Cardiac muscle cell (in vitro differentiated cells and primary cell): ENCODE data around the gene SAMD4B. TPM values are rescaled to one million over a fixed set of nuclear protein-coding genes. Genes with fewer than 3 reads are reported as not detected.

ENCODE experiments used
- DNase-seq, 2 donors: peaks; one replicate each; pipeline versions ENCODE4 v3.0.0 to v3.0.0-alpha.2; 2010 to 2017; ENCODE audit warnings: low read depth in 1 of 2, low spot score in 1 of 2
- H3K27ac ChIP-seq: fragments of 200-600 bp; sonication (generic); 2 replicates; pipeline ENCODE4 v1.5.1; 2016
- H3K27me3 ChIP-seq: fragments of 200-600 bp; sonication (generic); 2 replicates; pipeline ENCODE4 v1.6.0; 2016; ENCODE audit warnings: control low read depth
- H3K36me3 ChIP-seq: fragments of 200-600 bp; sonication (generic); 2 replicates; pipeline ENCODE4 v1.5.1; 2016; ENCODE audit warnings: control low read depth
- H3K4me1 ChIP-seq: fragments of 200-600 bp; sonication (generic); 2 replicates; pipeline ENCODE4 v1.8.1; 2017; ENCODE audit warnings: low read depth, mild to moderate bottlenecking, mixed run types
- H3K4me3 ChIP-seq: fragments of 200-600 bp; sonication (generic); 2 replicates; pipeline ENCODE4 v1.5.1; 2016; ENCODE audit warnings: mild to moderate bottlenecking
- H3K9me3 ChIP-seq: fragments of 200-600 bp; sonication (generic); 2 replicates; pipeline ENCODE4 v1.5.1; 2017; ENCODE audit warnings: low read depth, mild to moderate bottlenecking, control low read depth
- CTCF ChIP-seq: IDR thresholded peaks from 2 replicates; pipeline ENCODE4 v1.5.1; 2012; ENCODE audit warnings: low read depth, mild to moderate bottlenecking, low read length
- polyA plus RNA-seq: library from polyadenylated mRNA; unstranded; fragments of >200 nt; fragmentation: Nextera tagmentation; extraction: Ambion mirVana; gene quantifications from 2 replicates; pipeline ENCODE4 v1.2.1, GENCODE V29; 2016
- total RNA-seq: library from RNA; depleted of rRNA; stranded (reverse); fragments of >200 nt; gene quantifications from 2 replicates; pipeline ENCODE4 v1.2.3, GENCODE V29; 2016

The SAMD4B gene
- total RNA-seq (158 and 183 TPM in 2 replicates), polyA plus RNA-seq (120 and 139 TPM in 2 replicates)

DNA sequence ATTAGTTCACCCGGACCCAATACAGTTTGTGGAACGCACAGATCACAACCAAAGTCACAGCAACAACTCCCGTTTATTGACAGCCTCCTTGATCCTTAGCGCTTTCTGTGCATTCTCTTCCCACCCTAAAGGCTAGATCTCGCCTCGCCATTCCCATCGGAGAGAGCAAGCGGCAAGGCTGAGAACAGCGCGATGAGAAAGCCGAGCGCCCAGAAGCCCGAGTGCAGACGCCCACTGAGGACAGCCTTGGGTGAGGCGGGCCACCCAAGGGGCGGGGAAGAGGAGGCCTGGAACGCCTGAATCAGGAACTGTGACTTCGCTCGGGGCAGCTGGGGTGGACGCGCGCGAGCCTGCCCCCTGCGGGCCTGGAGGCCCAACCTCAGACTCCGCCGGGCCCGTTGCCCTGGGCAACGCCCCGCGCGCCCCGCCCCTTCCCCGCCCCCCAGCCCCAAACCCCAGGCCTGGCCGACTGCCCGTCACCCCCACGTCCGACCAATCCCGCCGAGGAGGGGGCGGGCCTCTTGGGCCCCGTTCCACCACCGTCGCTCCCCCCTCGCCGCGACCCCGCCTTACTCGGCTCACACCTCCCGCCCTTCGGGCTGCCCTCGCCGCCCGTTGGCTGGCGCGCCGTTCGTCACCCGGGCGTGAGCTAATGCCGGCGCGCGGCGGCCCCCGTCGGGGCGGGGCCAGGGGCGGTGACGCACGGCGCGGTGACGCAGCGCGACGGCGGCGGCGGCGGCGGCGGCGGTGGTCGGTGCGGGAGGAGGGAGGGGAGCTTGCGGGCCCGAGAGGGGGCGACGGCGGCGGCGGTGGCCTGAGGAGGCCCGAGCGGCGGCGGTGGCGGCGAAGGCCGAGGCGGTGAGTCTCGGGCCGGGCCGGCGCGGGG lies at the start of gene SAMD4B:
SAMD4B (plus strand) TSS at position 703 of the 886 bp plus-strand sequence. CDS start 14,473 bp downstream, outside the sequence.
- peak; percentile 58 for TF ChIP-seq CTCF
- Histone ChIP-seq H3K27me3 (no peaks in the 10 kb centered on the region), H3K4me1 (peaks cover 9% of the 10 kb centered on the region), H3K27ac (peak within 1 kb of the TSS; percentile 80), H3K4me3 (peak within 1 kb of the TSS; percentile 84), H3K9me3 (no peaks in the 10 kb centered on the region), H3K36me3 (no peaks in the 10 kb centered on the region)
- DNase-seq, result peak; percentile 99

GRCh38 chr19:39293394-39293793 lies 48.8 kb upstream of the SAMD4B start:
- Histone ChIP-seq H3K27ac (no peak overlapping the region), H3K9me3 (no peaks in the 10 kb centered on the region), H3K27me3 (peaks cover 32% of the 10 kb centered on the region), H3K36me3 (no peaks in the 10 kb centered on the region), H3K4me3 (no peak overlapping the region), H3K4me1 (no peaks in the 10 kb centered on the region)
- TF ChIP-seq CTCF, result no peak
- DNase-seq, result no peak

- no peak within 1 kb of the TSS for H3K4me3 ChIP-seq
- no peaks in the 10 kb centered on the region for H3K4me1 ChIP-seq
- H3K27me3 ChIP-seq, result peaks cover 9% of the 10 kb centered on the region
- DNase-seq, result no peak
- no peak for TF ChIP-seq CTCF
- H3K27ac ChIP-seq, result no peak within 1 kb of the TSS
- no peaks in the 10 kb centered on the region for H3K36me3 ChIP-seq
- no peaks in the 10 kb centered on the region for H3K9me3 ChIP-seq
Measured at GRCh38 chr19:39296055-39296645, 46.1 kb upstream of the SAMD4B start, which contains the start of gene IFNL1. Gene IFNL1 (plus strand): TSS chr19:39296407. CDS start chr19:39296422, 15 bp downstream.

DNA sequence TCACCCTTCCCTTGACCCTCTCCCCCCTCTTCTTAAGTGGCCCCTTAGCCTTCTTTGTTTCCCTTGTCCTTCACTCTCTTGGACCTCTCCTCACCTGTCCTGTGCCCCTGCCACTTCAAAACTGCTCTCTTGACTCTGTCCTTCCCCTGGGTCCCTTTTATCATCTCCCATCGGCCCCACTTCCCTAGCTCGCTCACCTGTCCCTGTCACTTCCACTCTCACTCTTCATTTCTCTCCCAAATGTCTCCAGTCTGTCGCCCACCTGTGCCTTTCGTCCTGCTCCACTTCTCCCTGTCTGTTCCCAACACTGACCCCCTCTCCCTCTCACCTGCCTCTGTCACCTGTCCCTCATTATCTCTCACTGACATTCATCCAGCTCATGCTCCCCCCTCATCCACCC lies 45.3 kb upstream of the SAMD4B start:
- no peaks in the 10 kb centered on the region for H3K4me1 ChIP-seq
- no peak overlapping the region for H3K4me3 ChIP-seq
- H3K9me3 ChIP-seq, result no peaks in the 10 kb centered on the region
- no peak for DNase-seq
- H3K27ac ChIP-seq, result no peak overlapping the region
- H3K27me3 ChIP-seq, result peaks cover 6% of the 10 kb centered on the region
- TF ChIP-seq CTCF, result no peak
- H3K36me3 ChIP-seq, result no peaks in the 10 kb centered on the region

DNA sequence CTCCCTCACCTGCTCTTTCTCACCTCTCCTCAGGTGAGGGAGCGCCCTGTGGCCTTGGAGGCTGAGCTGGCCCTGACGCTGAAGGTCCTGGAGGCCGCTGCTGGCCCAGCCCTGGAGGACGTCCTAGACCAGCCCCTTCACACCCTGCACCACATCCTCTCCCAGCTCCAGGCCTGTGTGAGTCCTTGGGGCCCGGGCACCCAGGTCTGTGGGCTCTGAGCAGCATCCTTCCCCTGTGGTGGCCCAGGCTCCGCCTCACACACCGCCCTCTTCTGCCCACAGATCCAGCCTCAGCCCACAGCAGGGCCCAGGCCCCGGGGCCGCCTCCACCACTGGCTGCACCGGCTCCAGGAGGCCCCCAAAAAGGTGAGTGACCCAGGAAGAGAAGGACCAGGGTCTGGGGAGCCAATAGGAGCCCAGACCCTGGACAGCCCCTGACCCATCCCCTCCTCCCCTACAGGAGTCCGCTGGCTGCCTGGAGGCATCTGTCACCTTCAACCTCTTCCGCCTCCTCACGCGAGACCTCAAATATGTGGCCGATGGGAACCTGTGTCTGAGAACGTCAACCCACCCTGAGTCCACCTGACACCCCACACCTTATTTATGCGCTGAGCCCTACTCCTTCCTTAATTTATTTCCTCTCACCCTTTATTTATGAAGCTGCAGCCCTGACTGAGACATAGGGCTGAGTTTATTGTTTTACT lies 44.1 kb upstream of the SAMD4B start:
- no peaks in the 10 kb centered on the region for H3K36me3 ChIP-seq
- no peak for TF ChIP-seq CTCF
- no peak overlapping the region for H3K27ac ChIP-seq
- no peaks in the 10 kb centered on the region for H3K27me3 ChIP-seq
- no peaks in the 10 kb centered on the region for H3K9me3 ChIP-seq
- no peak overlapping the region for H3K4me3 ChIP-seq
- H3K4me1 ChIP-seq, result no peaks in the 10 kb centered on the region
- no peak for DNase-seq
